ENCODE measurements around the gene SUSD1.

DNA sequence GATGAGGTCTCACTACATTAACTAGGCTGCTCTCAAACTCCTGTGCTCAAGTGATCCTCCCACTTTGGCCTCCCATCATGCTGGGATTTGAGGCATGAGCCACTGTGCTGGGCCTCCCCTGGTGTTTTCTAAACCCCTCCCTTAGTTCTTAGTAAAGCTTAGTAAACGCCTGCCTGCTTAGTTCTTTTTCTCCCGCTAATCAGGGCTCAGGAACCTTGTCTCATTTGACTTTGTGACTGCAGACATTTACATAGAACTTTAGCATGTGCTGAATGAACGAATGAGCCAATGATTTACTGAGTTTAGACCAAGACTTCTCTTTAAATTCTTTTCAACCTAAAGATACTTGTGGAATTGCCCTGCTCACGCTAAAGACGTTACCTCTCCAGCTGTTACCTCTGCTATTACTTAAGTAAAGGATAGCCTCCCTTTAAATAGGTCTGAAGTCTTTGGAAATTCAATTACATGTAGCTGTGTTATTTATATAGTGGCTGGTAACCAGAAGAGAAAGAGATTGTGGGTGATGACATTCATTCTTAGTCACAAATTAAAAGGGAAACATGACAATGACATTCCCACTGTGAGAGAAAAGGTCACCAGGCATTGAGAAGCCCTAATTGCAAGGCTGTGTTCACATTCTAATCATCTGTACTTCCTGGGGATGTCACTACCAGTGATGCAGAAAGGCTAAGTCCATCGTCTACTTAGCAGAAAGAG, 18.6 kb upstream of the SUSD1 start:
- TF ChIP-seq POLR2AphosphoS5 (IDR thresholded peaks at IDR 0.05): no peak
- no peak for TF ChIP-seq CTCF (IDR thresholded peaks at IDR 0.05)
- TF ChIP-seq POLR2A (IDR thresholded peaks at IDR 0.05): no peak
- no peak for TF ChIP-seq EP300 (IDR thresholded peaks at IDR 0.05; ENCODE audit: low read depth)

All from transverse colon (tissue), 4 donors.